Natural killer cell (primary cell): ENCODE data around the gene TRRAP. TPM values are rescaled to one million over a fixed set of nuclear protein-coding genes. Genes with fewer than 3 reads are reported as not detected.

ENCODE experiments used
- ATAC-seq, 3 donors: fragments of 150-1000 bp in 2 of 3; fragments of 200-7000 bp in 1 of 3; cut with Tn5 transposase; 1 replicate in 1 of 3; 2 replicates in 2 of 3; pipeline ENCODE4 v1.10.0; 2021; ENCODE audit warnings: mild to moderate bottlenecking in 2 of 3, moderate library complexity in 2 of 3
- DNase-seq, 2 donors: peaks; one replicate each; pipeline versions ENCODE4 v3.0.0 to v3.0.0-alpha.2; 2013 to 2021; ENCODE audit warnings: mixed read lengths in 1 of 2
- H3K27ac ChIP-seq: one replicate; pipeline ENCODE4 v1.5.1; 2013; ENCODE audit warnings: mild to moderate bottlenecking, low read length
- H3K27me3 ChIP-seq: one replicate; pipeline ENCODE4 v1.6.1; 2013; ENCODE audit warnings: low read length; ENCODE audit not compliant: control insufficient read depth, insufficient read depth
- H3K36me3 ChIP-seq: one replicate; pipeline ENCODE4 v1.6.1; 2013; ENCODE audit warnings: low read length; ENCODE audit not compliant: control insufficient read depth, insufficient read depth
- H3K4me1 ChIP-seq: one replicate; pipeline ENCODE4 v1.6.1; 2013; ENCODE audit warnings: low read length; ENCODE audit not compliant: control insufficient read depth, insufficient read depth
- H3K4me3 ChIP-seq: one replicate; pipeline ENCODE4 v1.5.1; 2013; ENCODE audit warnings: low read length
- H3K9me3 ChIP-seq: one replicate; pipeline ENCODE4 v1.6.1; 2013; ENCODE audit warnings: low read length; ENCODE audit not compliant: control insufficient read depth, insufficient read depth
- H3K27ac Mint-ChIP-seq, 2 donors: one replicate each; pipeline ENCODE4 v1.8.0; 2022; ENCODE audit warnings: mild to moderate bottlenecking in 2 of 2, mixed read lengths in 2 of 2, moderate library complexity in 1 of 2
- H3K27me3 Mint-ChIP-seq, 2 donors: one replicate each; pipeline ENCODE4 v1.8.0; 2022; ENCODE audit warnings: low read depth in 2 of 2, mixed read lengths in 2 of 2
- H3K36me3 Mint-ChIP-seq: one replicate; pipeline ENCODE4 v1.8.0; 2022; ENCODE audit warnings: mixed read lengths
- H3K4me1 Mint-ChIP-seq, 2 donors: one replicate each; pipeline ENCODE4 v1.8.0; 2022; ENCODE audit warnings: mixed read lengths in 2 of 2
- H3K4me3 Mint-ChIP-seq: one replicate; pipeline ENCODE4 v1.8.0; 2022; ENCODE audit warnings: mild to moderate bottlenecking, moderate library complexity, mixed read lengths
- H3K9me3 Mint-ChIP-seq, 2 donors: one replicate each; pipeline ENCODE4 v1.8.0; 2022; ENCODE audit warnings: mixed read lengths in 2 of 2
- WGBS: methylation state at CpG from one replicate; pipeline ENCODE4 v1.1.7; 2013; ENCODE audit warnings: missing lambda C conversion rate; ENCODE audit not compliant: insufficient coverage; 5-methylcytosine and 5-hydroxymethylcytosine counted together
- intact Hi-C: fragments of 100-400 bp; cut with micrococcal nuclease; formaldehyde crosslinking; loops from one replicate; pipeline ENCODE4 v1.14.2; 2022
- total RNA-seq, 4 donors: library from RNA; stranded (reverse); fragments of 120-200 nt in 1 of 4; gene quantifications; one replicate each; pipeline versions ENCODE4 v1.2.3 to v1.2.4, GENCODE V29; 2013 to 2022
- TF ChIP-seq, protein P1 (sequence below): fragments of 200-600 bp; IDR thresholded peaks from one replicate; pipeline ENCODE4 v1.8.0; 2022; ENCODE audit warnings: antibody characterized with exemption

TRRAP gene
- total RNA-seq, 3 donors from 2014 or later (not counting 1 experiment from before 2014, with no cell fraction given): 45.4 to 62.9 (median 62.4) TPM

DNA sequence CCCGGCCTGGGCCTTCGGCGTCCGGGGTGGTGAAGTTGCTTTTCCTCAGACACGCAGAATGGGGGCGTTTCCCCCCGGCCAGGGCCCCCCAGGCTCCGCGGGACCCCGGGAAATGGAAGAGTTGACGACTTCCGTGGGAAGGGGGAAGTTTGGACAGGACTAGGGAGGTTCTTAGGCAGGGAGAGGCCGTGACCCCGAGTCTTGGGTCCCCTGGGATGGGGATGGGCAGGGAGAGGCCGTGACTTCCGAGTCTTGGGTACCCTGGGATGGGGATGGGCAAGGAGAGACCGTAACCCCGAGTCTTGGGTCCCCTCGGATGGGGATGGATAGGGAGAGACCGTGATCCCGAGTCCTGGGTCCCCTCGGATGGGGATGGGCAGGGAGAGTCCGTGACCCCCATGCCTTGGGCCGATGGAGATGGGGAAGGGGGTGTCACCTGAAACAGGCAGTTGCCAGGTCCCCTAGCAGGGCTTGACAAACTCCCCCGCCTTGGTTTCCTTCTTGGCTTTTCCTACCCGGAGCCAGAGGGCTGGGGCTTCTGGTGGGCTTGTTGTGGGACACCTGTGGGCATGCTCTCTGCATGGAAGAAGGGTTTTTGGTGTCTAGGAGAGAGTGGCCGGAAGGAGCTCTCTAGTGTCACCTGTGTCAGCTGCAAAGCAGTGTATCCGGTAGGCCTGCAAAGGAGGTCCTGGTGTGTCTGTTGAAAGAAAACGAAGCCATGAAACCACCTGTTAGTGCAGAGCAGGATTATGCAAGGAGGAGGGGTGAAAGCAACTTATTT is 1.1 kb downstream of the TRRAP start:
- no peaks in the 10 kb centered on the region for H3K27me3 Mint-ChIP-seq

DNA sequence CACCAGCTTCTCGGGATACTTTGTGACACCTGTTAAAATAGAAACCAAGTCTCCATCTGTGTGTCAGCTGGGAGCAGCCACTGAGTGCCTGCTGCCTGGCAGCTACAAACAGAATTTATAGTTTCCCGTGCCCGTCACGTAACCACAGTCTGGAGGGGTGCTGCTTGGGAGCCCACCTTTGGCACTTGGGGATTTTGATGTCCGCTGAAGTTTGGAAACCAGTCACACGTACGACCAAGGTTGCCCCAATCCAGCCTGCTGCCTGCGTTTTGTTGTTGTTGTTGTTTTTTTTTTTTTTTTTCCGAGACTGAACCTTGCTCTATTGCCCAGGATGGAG is 1.6 kb downstream of the TRRAP start:
- 14% methylated on average over 9 of the region's 9 CpGs for WGBS
- H3K4me1 Mint-ChIP-seq: peaks cover 9 to 20% of the 10 kb centered on the region in 2 donors
- no peaks in the 10 kb centered on the region for H3K27me3 ChIP-seq
- H3K4me3 ChIP-seq: peak overlapping the region; percentile 93
- TF ChIP-seq, protein P1, sequence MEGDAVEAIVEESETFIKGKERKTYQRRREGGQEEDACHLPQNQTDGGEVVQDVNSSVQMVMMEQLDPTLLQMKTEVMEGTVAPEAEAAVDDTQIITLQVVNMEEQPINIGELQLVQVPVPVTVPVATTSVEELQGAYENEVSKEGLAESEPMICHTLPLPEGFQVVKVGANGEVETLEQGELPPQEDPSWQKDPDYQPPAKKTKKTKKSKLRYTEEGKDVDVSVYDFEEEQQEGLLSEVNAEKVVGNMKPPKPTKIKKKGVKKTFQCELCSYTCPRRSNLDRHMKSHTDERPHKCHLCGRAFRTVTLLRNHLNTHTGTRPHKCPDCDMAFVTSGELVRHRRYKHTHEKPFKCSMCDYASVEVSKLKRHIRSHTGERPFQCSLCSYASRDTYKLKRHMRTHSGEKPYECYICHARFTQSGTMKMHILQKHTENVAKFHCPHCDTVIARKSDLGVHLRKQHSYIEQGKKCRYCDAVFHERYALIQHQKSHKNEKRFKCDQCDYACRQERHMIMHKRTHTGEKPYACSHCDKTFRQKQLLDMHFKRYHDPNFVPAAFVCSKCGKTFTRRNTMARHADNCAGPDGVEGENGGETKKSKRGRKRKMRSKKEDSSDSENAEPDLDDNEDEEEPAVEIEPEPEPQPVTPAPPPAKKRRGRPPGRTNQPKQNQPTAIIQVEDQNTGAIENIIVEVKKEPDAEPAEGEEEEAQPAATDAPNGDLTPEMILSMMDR: no peak
- ATAC-seq (no peak), DNase-seq (no peak)
- no peaks in the 10 kb centered on the region for H3K9me3 Mint-ChIP-seq
- H3K27me3 Mint-ChIP-seq: no peaks in the 10 kb centered on the region
- intact Hi-C loops: no loop called here
- H3K36me3 Mint-ChIP-seq: no peaks in the 10 kb centered on the region
- H3K27ac ChIP-seq: peak overlapping the region; percentile 86
- no peaks in the 10 kb centered on the region for H3K9me3 ChIP-seq
- peak overlapping the region; percentile 85 to 91 for H3K27ac Mint-ChIP-seq
- peaks cover 33% of the 10 kb centered on the region for H3K36me3 ChIP-seq
- peaks cover 23% of the 10 kb centered on the region for H3K4me1 ChIP-seq
- peak overlapping the region; percentile 92 for H3K4me3 Mint-ChIP-seq

More for the DNA sequence above, 1.1 kb downstream of the TRRAP start:
- ATAC-seq (peak; percentile 66 to 77 (median 71)), DNase-seq (peak; percentile 44 to 88)
- TF ChIP-seq, protein P1: peak; percentile 58
- no peaks in the 10 kb centered on the region for H3K36me3 Mint-ChIP-seq
- Histone ChIP-seq H3K4me3 (peak overlapping the region; percentile 93), H3K27me3 (no peaks in the 10 kb centered on the region), H3K27ac (peak overlapping the region; percentile 86), H3K9me3 (no peaks in the 10 kb centered on the region), H3K4me1 (peaks cover 23% of the 10 kb centered on the region), H3K36me3 (peaks cover 28% of the 10 kb centered on the region)
- H3K9me3 Mint-ChIP-seq: no peaks in the 10 kb centered on the region
- H3K4me3 Mint-ChIP-seq: peak overlapping the region; percentile 92
- intact Hi-C loops: no loop called here
- 0% methylated on average over 29 of the region's 29 CpGs for WGBS
- H3K4me1 Mint-ChIP-seq: peaks cover 9 to 20% of the 10 kb centered on the region in 2 donors
- H3K27ac Mint-ChIP-seq: peak overlapping the region; percentile 85 to 91

DNA sequence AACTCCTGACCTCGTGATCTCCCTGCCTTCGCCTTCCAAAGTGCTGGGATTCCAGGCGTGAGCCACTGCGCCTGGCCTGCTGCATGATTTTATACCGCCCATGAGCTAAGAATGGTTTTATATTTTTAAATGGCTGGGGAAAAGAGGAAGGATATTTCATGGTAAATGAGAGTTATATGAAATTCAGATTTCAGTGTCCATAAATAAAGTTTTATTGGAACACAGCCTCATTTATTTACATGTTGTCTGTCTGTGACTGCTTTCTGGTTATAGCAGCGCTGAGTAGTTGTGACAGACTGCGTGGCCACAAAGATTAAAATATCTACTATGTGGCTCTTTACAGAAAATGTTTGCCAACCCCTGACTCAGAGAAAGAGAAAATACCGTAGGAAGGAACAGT is 2.2 kb downstream of the TRRAP start:
- H3K27me3 Mint-ChIP-seq: no peaks in the 10 kb centered on the region
- H3K9me3 Mint-ChIP-seq: no peaks in the 10 kb centered on the region
- H3K4me1 Mint-ChIP-seq: peaks cover 9 to 20% of the 10 kb centered on the region in 2 donors
- H3K36me3 Mint-ChIP-seq: no peaks in the 10 kb centered on the region
- peak overlapping the region; percentile 85 to 91 for H3K27ac Mint-ChIP-seq
- no peak for ATAC-seq
- peak overlapping the region; percentile 65 for H3K4me3 Mint-ChIP-seq
- no peak for DNase-seq
- H3K27ac ChIP-seq: no peak overlapping the region
- 92% methylated on average over 7 of the region's 8 CpGs for WGBS
- no peaks in the 10 kb centered on the region for H3K27me3 ChIP-seq
- H3K36me3 ChIP-seq: peaks cover 33% of the 10 kb centered on the region
- TF ChIP-seq, protein P1: no peak
- intact Hi-C loops: no loop called here
- H3K4me3 ChIP-seq: no peak overlapping the region
- peaks cover 23% of the 10 kb centered on the region for H3K4me1 ChIP-seq
- no peaks in the 10 kb centered on the region for H3K9me3 ChIP-seq
